BE2C (cell line): ENCODE measurements around the gene ISX.
"Not testable (repeated sequence)": the region's sequence is repeated elsewhere in the genome, so short reads cannot be mapped to it uniquely, and the experiment has no call there.

Experiments
- DNase-seq: peaks from one replicate; pipeline ENCODE4 v3.0.0-alpha.2; 2020
- H3K27me3 ChIP-seq: fragments of 250-450 bp; sonication (Bioruptor Pico); 2 replicates; pipeline ENCODE4 v1.5.1; 2020; ENCODE audit warnings: mild to moderate bottlenecking
- H3K36me3 ChIP-seq: fragments of 250-450 bp; sonication (Bioruptor Pico); 2 replicates; pipeline ENCODE4 v1.5.1; 2020; ENCODE audit warnings: mild to moderate bottlenecking
- H3K4me1 ChIP-seq: fragments of 250-450 bp; sonication (Bioruptor Pico); 2 replicates; pipeline ENCODE4 v1.5.1; 2020
- H3K4me3 ChIP-seq: 2 replicates; pipeline ENCODE4 v1.5.1; 2011; ENCODE audit warnings: low read depth, low read length
- H3K9me3 ChIP-seq: fragments of 250-450 bp; sonication (Bioruptor Pico); 2 replicates; pipeline ENCODE4 v1.5.1; 2020
- TF ChIP-seq, protein P1 (sequence below): IDR thresholded peaks from 2 replicates; pipeline ENCODE4 v1.5.1; 2012; ENCODE audit warnings: mild to moderate bottlenecking, low read depth, low read length

Gene ISX

DNA sequence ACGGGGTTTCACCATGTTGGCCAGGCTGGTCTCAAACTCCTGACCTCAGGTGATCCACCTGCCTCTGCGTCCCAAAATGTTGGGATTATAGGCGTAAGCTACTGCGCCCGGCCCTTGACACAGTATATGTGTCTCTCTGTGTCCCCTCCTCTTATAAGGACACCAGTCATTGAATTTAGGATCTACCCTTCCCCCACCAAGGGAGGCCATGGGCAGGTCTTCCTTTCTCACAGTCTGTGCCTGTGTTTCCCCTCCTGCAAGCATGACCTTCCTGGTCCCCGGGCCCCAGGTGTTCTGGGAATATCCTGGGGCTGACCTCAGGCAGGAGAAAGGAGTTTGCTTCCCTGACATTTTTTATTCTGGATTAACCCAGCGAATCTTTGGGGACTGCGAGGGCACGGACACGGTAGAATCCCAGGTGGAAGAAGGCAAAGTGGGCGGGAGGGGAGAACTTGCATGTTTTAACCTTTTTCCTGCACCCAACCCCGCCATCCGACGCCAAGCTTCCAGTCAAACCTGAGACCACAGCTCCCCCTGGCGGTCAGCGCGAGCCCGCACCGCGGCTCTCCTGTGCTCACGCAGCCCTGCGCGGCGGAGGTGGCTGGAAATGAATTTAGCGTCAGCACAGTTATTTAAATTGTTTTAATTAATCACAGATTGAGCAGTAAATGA, 42.1 kb upstream of the ISX start:
- Histone ChIP-seq H3K4me1 (no peaks in the 10 kb centered on the region), H3K36me3 (no peaks in the 10 kb centered on the region), H3K27me3 (no peaks in the 10 kb centered on the region), H3K9me3 (no peaks in the 10 kb centered on the region), H3K4me3 (no peak overlapping the region)
- TF ChIP-seq, protein P1, sequence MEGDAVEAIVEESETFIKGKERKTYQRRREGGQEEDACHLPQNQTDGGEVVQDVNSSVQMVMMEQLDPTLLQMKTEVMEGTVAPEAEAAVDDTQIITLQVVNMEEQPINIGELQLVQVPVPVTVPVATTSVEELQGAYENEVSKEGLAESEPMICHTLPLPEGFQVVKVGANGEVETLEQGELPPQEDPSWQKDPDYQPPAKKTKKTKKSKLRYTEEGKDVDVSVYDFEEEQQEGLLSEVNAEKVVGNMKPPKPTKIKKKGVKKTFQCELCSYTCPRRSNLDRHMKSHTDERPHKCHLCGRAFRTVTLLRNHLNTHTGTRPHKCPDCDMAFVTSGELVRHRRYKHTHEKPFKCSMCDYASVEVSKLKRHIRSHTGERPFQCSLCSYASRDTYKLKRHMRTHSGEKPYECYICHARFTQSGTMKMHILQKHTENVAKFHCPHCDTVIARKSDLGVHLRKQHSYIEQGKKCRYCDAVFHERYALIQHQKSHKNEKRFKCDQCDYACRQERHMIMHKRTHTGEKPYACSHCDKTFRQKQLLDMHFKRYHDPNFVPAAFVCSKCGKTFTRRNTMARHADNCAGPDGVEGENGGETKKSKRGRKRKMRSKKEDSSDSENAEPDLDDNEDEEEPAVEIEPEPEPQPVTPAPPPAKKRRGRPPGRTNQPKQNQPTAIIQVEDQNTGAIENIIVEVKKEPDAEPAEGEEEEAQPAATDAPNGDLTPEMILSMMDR = peak; percentile 89
- DNase-seq = peak; percentile 78

DNA sequence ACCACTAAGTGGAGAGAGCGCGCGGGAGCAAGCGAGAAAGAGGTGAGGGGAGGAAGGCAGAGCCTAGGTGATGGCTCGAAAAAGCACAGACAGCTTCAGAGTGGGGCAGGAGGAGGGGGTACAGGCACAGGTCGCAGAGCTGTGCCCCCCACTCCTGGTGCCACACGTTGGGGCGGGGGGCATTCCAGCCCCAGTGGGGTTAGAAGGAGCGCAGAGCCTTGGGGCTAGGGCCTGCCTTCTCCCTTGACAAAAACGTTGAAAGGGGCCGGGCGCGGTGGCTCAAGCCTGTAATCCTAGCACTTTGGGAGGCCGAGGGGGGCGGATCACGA, 41.6 kb upstream of the ISX start:
- DNase-seq = no peak
- TF ChIP-seq, protein P1 = no peak
- Histone ChIP-seq H3K9me3 (no peaks in the 10 kb centered on the region), H3K4me1 (no peaks in the 10 kb centered on the region), H3K27me3 (no peaks in the 10 kb centered on the region), H3K4me3 (no peak overlapping the region), H3K36me3 (no peaks in the 10 kb centered on the region)

DNA sequence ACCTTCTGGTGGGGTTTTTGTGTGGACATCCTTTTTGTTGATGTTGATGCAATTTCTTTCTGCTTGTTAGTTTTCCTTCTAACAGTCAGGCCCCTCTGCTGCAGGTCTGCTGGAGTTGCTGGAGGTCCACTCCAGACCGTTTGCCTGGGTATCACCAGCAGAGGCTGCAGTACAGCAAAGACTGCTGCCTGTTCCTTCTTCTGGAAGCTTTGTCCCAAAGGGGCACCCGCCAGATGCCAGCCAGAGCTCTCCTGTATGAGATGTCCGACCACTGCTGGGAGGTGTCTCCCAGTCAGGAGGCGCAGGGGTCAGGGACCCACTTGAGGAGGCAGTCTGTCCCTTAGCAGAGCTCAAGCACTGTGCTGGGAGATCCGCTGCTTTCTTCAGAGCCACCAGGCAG, 35.8 kb upstream of the ISX start:
- not testable (repeated sequence) for H3K4me3 ChIP-seq, H3K27me3 ChIP-seq

DNA sequence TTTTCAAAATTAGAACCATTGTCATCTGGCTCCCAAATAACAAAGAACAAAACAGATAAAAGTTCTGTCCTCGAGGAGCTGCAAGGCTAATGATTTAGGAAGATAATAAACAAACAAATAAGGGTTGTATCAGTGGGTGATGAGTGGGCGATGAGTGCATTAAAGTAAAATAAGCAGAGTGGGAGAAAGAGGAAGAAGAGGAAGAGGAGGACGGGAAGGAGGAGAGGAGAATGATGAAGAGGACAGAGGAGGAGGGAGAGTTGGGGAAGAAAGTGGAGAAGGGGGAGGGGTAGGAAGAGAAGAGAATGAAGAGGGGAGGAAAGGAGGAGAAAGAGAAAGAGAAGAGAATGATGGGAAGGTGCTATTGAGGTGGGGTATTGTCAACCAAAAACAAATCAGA, 33.4 kb upstream of the ISX start:
- TF ChIP-seq, protein P1 = no peak
- no peaks in the 10 kb centered on the region for H3K4me1 ChIP-seq

More for the DNA sequence above, 35.8 kb upstream of the ISX start:
- H3K9me3 ChIP-seq, H3K36me3 ChIP-seq, H3K4me1 ChIP-seq, DNase-seq: not testable (repeated sequence)

DNA sequence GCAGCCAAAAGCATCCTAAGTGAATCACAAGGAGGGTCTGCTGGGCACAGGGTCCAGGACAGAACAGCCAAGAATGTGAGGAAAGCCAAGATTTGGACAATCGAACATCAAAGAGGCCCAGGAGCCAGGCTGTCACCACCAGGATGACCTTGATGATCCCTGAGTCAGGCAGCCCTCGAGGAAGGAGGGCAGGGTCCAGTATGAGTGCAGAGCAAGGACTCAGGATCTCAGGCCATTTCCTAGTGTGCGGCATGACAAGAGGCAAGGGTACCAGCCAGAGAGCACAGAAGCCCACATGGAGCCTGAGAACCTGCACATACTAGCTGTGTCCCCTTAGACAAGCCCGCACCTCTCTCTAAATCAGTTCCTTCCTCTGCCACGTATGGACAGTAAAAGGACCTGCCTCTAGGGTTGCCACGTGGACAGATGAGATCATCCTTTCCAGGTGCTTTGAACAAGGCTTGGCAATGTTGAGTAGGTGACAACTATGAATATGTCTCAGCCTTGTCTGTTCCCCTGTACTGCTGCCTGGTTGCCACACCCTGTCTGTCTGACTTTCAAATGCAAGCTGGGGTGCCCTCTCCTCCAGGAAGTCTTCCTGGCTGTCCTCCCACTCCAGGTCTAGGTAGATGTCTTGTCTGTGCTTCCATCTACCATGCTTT, 32.2 kb upstream of the ISX start:
- TF ChIP-seq, protein P1 = no peak

More for the DNA sequence above, 33.4 kb upstream of the ISX start:
- no peaks in the 10 kb centered on the region for H3K36me3 ChIP-seq
- no peaks in the 10 kb centered on the region for H3K9me3 ChIP-seq
- H3K4me3 ChIP-seq = no peak overlapping the region
- DNase-seq = no peak
- H3K27me3 ChIP-seq = 0 out of 2 replicates have a peak, but pooled peaks cover 4% of the 10 kb centered on the region

DNA sequence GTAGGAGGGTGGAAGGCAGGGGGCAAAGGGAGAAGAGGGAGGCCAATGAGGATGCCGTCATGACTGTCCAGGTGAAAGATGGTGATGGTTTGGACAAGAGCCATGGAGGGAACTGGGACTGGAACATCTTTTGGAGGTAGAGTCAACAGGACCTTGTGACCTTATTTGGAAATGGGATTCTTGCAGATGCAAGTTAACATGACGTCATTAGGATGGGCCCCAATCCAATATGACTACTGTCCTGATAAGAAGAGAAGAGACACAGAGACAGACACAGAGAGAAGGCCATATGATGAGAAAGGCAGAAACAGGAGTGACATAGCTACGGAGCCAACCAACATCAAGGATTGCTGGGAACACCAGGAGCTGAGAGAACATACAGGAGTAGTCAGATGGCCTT, 31.0 kb upstream of the ISX start:
- Histone ChIP-seq H3K4me3 (no peak overlapping the region), H3K27me3 (0 out of 2 replicates have a peak, but pooled peaks cover 4% of the 10 kb centered on the region), H3K36me3 (no peaks in the 10 kb centered on the region), H3K4me1 (no peaks in the 10 kb centered on the region), H3K9me3 (no peaks in the 10 kb centered on the region)
- TF ChIP-seq, protein P1 = no peak
- DNase-seq = no peak

More for the DNA sequence above, 32.2 kb upstream of the ISX start:
- no peaks in the 10 kb centered on the region for H3K36me3 ChIP-seq
- 0 out of 2 replicates have a peak, but pooled peaks cover 4% of the 10 kb centered on the region for H3K27me3 ChIP-seq
- no peak overlapping the region for H3K4me3 ChIP-seq
- no peaks in the 10 kb centered on the region for H3K4me1 ChIP-seq
- no peak for DNase-seq
- no peaks in the 10 kb centered on the region for H3K9me3 ChIP-seq
